Measurements from ENCODE around the gene EREG.

The EREG gene

DNA sequence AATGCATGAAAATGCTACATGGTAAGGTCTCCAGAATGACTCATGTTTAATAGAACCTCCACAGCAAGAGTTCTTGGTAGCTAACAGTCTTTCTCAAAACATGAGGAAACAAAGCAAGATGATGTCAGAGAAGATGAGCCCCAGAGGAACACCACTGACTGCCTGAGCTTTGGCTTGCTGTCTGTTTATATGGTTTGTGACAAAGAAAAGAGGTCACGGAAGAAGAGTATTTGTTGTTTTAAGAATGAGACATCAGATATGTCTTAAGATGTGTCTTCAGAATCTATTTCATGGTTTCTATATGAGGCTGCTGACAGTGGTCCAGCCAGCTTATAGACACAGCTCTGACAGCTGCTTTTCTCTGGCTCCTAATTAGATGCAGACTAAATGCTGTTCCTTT lies 61.2 kb downstream of the EREG start:
- no peak for DNase-seq

- DNase-seq = no peak
Observed at GRCh38 chr4:74428276-74428675, 63.3 kb downstream of the EREG start.

- DNase-seq = no peak
Observed at GRCh38 chr4:74431113-74431826, 66.3 kb downstream of the EREG start.

DNA sequence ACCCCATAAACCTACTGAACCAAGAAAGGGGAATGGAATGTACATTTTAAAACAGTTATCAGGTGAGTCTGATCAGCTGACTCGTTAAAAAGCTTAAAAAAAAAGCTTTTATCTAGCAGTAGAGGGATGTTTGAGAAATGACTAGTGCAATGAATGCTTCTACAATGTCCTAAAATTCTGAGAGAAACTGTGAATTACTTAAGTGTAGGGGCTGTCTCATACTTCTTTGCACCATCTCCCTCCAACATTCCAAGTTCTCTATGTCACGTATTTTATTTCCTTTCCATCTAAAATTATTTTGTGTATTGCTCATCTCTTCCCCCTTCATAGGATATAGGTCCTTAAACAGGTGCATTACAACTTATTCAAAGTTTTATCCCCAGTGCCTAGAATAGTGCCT lies 68.1 kb downstream of the EREG start:
- no peak for DNase-seq

GRCh38 chr4:74433541-74434172 lies 68.7 kb downstream of the EREG start:
- no peak for DNase-seq

- DNase-seq = no peak
Observed at GRCh38 chr4:74435296-74435695, 70.4 kb downstream of the EREG start.

GRCh38 chr4:74437866-74438265 lies 72.9 kb downstream of the EREG start:
- DNase-seq = no peak
